Measurements from ENCODE around the gene OGFRL1.

Gene OGFRL1

GRCh38 chr6:71287038-71287437, 1.6 kb upstream of the OGFRL1 start:
- no peak for DNase-seq

GRCh38 chr6:71287926-71288227, 734 bp upstream of the OGFRL1 start:
- no peak for DNase-seq

- DNase-seq: peak; percentile 4
These were observed 609 bp downstream of the OGFRL1 start for GRCh38 chr6:71289039-71289801.

GRCh38 chr6:71289802-71290175, 1.2 kb downstream of the OGFRL1 start:
- no peak for DNase-seq

- DNase-seq: no peak
These were observed 2.0 kb downstream of the OGFRL1 start for GRCh38 chr6:71290611-71291010.

GRCh38 chr6:71292001-71292400, 3.4 kb downstream of the OGFRL1 start:
- no peak for DNase-seq

GRCh38 chr6:71294121-71294523, 5.5 kb downstream of the OGFRL1 start:
- peak; percentile 36 for DNase-seq

GRCh38 chr6:71298459-71298858, 9.8 kb downstream of the OGFRL1 start:
- DNase-seq: no peak

- peak; percentile 36 for DNase-seq
These were observed 11.2 kb downstream of the OGFRL1 start for GRCh38 chr6:71299541-71300470.

- DNase-seq: no peak
These were observed 12.1 kb downstream of the OGFRL1 start for GRCh38 chr6:71300561-71301168.

- DNase-seq: no peak
These were observed 12.9 kb downstream of the OGFRL1 start for GRCh38 chr6:71301546-71301945.

GRCh38 chr6:71309656-71310055, 21.0 kb downstream of the OGFRL1 start:
- no peak for DNase-seq

GRCh38 chr6:71310261-71310660, 21.6 kb downstream of the OGFRL1 start:
- no peak for DNase-seq

GRCh38 chr6:71312089-71312488, 23.5 kb downstream of the OGFRL1 start:
- DNase-seq: no peak

GRCh38 chr6:71317441-71317840, 28.8 kb downstream of the OGFRL1 start:
- no peak for DNase-seq

GRCh38 chr6:71320041-71320440, 31.4 kb downstream of the OGFRL1 start:
- no peak for DNase-seq

- no peak for DNase-seq
These were observed 32.7 kb downstream of the OGFRL1 start for GRCh38 chr6:71321314-71321713.

GRCh38 chr6:71324194-71324785, 35.7 kb downstream of the OGFRL1 start:
- DNase-seq: no peak

GRCh38 chr6:71326611-71327010, 38.0 kb downstream of the OGFRL1 start:
- DNase-seq: no peak

GRCh38 chr6:71330501-71330900, 41.9 kb downstream of the OGFRL1 start:
- no peak for DNase-seq

GRCh38 chr6:71332012-71332411, 43.4 kb downstream of the OGFRL1 start:
- no peak for DNase-seq

GRCh38 chr6:71333050-71333449, 44.4 kb downstream of the OGFRL1 start:
- DNase-seq: no peak

GRCh38 chr6:71333697-71334096, 45.1 kb downstream of the OGFRL1 start:
- peak; percentile 89 for DNase-seq
